ENCODE measurements around the gene TMEM243.

TMEM243 gene

DNA sequence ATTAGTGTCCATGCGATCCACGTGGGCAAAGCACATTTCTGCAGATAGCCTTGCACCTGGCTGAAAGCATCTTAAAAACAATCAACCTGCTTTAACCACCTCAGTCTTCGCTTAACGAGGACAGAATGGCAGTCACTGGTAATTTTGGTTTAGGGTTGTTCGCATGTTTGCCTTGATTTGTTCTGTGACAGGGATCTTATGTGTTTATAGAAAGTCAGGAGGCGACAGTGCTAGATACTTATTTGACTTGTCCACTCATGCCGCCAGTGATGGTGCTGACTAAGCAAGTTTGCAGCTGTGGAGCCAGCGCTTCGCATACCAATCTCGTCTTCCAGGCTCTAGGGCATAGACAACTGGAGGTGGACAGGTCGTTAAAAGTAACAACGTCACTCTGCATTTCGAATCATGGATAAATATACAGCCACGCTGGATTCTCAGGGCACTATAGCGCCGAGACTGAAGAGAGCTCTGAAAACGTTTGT lies 1.2 kb upstream of the TMEM243 start:
- Histone ChIP-seq H3K36me3 (ENCODE audit: control insufficient read depth, insufficient read depth, low read length) (no peaks in the 10 kb centered on the region), H3K27me3 (ENCODE audit: control insufficient read depth, insufficient read depth, low read length) (no peaks in the 10 kb centered on the region), H3K4me1 (ENCODE audit: control insufficient read depth, insufficient read depth, low read length) (no peaks in the 10 kb centered on the region), H3K9ac (ENCODE audit: low read length) (no peak overlapping the region), H3K4me3 (ENCODE audit: low read length) (peak overlapping the region; percentile 94), H3K27ac (ENCODE audit: low read depth, low read length) (no peak overlapping the region)

DNA sequence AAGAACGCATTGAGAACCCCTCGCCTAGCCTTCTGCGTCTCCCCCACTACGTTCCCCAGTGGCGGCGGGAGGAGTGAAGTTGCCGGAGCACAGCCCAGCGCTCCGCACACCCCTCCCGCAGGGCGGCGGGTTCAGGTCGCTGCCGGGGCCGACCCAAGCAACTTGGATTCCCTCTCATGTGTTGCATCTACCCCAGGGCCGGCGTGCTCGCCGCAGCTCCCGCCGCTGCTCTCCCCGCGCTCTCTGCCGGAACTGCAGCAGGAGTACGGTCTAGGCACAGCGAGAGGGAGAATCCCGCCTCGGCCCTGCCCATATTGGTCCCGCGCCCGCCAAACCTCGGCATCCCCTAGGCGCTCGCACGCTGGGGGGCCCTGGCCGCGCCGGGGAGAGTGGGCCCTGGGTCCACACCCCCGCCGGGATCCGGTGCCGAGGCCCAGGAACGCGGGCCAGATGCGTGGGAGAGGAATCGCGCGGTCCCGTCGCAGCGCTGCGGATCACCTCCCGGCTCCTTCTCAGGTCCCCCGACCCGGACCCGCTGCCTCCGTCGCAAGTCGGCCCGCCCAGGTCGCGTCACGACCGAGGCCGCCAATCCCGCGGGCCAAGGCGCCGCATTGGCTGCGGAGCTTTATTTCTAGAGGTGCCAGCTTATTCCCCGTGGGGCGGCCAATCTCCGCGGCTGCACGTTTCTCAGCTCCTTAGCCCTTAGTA lies 648 bp upstream of the TMEM243 start:
- Histone ChIP-seq H3K4me1 (ENCODE audit: control insufficient read depth, insufficient read depth, low read length) (no peaks in the 10 kb centered on the region), H3K27me3 (ENCODE audit: control insufficient read depth, insufficient read depth, low read length) (no peaks in the 10 kb centered on the region), H3K4me3 (ENCODE audit: low read length) (peak overlapping the region; percentile 94), H3K27ac (ENCODE audit: low read depth, low read length) (peak overlapping the region; percentile 77), H3K36me3 (ENCODE audit: control insufficient read depth, insufficient read depth, low read length) (no peaks in the 10 kb centered on the region), H3K9ac (ENCODE audit: low read length) (peak overlapping the region; percentile 74)

DNA sequence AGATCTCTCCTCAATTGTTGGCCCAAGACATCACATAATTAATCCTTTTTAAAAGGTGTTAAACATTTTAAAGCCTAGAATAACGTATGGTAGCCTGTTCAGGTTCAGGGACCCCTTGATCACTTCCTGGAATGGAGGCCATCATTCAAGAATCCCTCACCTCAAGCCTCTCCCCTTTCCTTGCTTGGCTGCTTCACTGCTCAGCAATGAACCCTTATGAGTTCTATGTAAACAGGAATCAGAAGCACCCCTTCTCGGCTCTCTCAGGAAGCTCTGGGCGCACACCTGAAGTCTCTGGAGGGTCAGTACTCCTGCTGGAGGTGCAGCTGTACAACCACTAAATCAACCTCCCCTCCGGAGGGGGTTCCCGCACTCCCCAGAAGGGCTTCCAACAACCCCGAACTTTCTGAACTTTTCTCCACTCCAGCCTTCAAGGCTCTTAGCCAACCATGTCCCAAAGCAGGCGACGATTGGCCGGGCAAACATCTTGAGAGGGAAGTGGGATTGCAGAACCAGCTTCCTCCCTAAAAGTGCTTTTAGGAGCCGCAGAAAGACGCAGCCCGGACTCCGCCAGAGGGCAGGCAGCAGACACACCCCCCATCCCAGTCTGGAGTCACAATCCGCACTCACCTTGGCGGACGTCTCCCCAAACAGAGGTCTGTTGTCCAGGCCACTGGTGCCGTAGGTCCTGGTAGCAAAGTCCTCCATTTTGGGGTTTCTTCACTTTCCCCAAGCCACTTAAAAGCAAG lies 562 bp downstream of the TMEM243 start:
- peak overlapping the region; percentile 74 for H3K9ac ChIP-seq (ENCODE audit: low read length)
- no peaks in the 10 kb centered on the region for H3K27me3 ChIP-seq (ENCODE audit: control insufficient read depth, insufficient read depth, low read length)
- no peaks in the 10 kb centered on the region for H3K36me3 ChIP-seq (ENCODE audit: control insufficient read depth, insufficient read depth, low read length)
- peak overlapping the region; percentile 77 for H3K27ac ChIP-seq (ENCODE audit: low read depth, low read length)
- H3K4me1 ChIP-seq (ENCODE audit: control insufficient read depth, insufficient read depth, low read length): no peaks in the 10 kb centered on the region
- H3K4me3 ChIP-seq (ENCODE audit: low read length): peak overlapping the region; percentile 94

DNA sequence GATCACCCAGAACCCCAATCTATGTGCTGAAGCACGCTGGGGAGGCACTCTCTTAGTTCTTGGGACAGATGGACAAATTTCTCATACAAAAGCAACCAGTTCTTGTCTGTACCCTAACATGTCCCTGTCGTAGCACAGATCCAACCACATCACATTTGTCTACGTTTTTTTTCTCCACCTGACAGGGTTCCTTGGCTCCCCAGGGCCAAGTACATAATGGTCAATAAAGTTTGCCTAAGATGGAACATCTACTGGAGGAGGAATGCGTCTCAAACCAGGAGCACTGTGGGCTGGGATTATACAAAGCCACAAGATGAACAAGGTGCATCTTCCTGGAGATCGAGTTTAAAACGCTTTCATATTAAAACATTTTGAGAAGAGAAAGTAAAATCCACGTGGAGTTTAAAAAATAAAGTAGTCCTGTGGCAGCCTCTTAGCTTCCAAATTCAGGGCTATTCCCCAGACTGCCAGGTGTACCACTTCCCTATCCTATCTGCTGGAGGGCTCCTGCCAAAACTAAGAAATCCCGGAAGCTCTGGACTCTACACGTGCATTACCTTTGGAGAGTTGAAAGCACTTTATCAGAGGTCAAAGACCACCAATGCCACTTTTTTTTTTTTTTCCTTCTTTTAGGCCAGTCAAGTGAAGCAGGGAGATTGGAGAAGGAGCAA lies 1.4 kb downstream of the TMEM243 start:
- no peak overlapping the region for H3K9ac ChIP-seq (ENCODE audit: low read length)
- H3K4me1 ChIP-seq (ENCODE audit: control insufficient read depth, insufficient read depth, low read length): no peaks in the 10 kb centered on the region
- no peaks in the 10 kb centered on the region for H3K27me3 ChIP-seq (ENCODE audit: control insufficient read depth, insufficient read depth, low read length)
- no peaks in the 10 kb centered on the region for H3K36me3 ChIP-seq (ENCODE audit: control insufficient read depth, insufficient read depth, low read length)
- H3K4me3 ChIP-seq (ENCODE audit: low read length): peak overlapping the region; percentile 94
- H3K27ac ChIP-seq (ENCODE audit: low read depth, low read length): no peak overlapping the region

DNA sequence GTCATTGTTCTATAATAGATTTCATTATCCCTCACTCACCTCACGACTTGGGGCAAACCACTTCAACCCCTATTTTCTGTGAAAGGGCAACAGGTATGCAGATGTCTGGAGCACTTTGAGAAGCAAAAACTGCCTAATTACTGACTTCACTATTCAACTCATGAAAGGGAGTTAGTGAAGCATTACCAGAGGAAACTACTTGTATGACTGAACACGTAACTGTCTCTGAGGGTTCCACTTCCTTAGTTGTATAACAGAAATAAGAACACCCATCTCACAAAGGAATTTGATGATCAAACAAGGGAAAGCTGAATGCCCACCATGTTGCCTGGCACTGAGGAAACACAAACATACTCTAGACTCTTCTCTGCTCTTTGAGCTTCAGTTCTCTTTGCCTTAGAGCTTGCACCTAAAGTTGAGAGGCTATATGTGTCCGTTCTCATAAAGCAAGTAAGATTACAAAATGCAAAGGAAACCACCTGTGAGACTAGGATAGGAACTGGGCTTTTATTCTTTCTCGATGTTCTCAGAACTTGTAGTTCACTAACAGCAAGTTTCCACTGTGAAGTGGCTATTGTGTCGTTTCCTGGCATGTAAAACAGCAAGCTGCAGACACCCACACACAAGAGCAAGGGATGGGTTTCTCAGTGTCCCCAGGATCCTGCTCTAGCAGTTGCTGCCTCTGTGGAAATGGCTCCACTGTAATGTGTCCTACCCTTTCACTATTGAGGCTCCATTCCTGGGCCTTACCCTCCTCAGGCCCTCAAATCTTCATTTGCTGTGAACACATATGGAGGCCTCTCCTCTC lies 2.6 kb downstream of the TMEM243 start:
- Histone ChIP-seq H3K27me3 (ENCODE audit: control insufficient read depth, insufficient read depth, low read length) (no peaks in the 10 kb centered on the region), H3K27ac (ENCODE audit: low read depth, low read length) (no peak overlapping the region), H3K4me3 (ENCODE audit: low read length) (peak overlapping the region; percentile 22), H3K4me1 (ENCODE audit: control insufficient read depth, insufficient read depth, low read length) (no peaks in the 10 kb centered on the region), H3K36me3 (ENCODE audit: control insufficient read depth, insufficient read depth, low read length) (no peaks in the 10 kb centered on the region), H3K9ac (ENCODE audit: low read length) (no peak overlapping the region)

DNA sequence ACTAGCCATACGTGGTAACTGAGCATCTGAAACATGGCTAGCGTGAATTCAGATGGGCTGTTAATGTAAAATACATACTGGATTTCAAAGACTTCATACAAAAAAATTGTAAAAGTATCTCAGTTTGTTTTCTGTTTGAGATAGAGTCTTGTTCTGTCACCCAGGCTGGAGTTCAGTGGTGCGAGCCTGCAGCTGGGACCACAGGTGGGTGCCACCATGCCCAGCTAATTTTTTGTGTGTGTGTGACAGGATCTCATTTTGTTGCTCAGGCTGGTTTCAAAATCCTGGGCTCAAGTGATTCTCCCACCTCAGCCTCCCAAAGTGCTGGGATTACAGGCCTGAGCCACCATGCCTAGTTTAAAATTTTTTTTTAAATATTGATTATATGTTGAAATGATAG lies 4.5 kb downstream of the TMEM243 start:
- H3K4me1 ChIP-seq (ENCODE audit: control insufficient read depth, insufficient read depth, low read length): no peaks in the 10 kb centered on the region

DNA sequence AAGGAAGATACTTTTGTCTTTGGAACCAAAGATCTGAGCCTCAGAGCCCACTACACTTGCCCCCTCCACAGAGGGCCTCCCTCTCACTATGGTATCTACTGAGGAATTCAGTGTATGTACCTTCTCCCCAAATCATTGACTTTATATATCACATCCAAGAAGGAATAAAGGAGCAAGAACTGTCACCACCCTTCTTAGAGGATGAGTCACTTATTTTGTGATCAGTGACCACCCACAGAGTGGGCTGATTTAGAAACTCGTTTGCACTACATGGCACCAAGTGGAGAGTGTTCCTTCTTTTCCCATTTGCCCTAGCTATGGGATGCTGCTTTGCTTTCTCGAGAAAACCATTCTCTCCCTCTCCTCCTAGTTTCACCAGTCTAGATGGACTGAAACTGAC lies 5.7 kb downstream of the TMEM243 start:
- Histone ChIP-seq H3K9ac (ENCODE audit: low read length) (no peak overlapping the region), H3K4me1 (ENCODE audit: control insufficient read depth, insufficient read depth, low read length) (no peaks in the 10 kb centered on the region), H3K27ac (ENCODE audit: low read depth, low read length) (no peak overlapping the region), H3K4me3 (ENCODE audit: low read length) (no peak overlapping the region), H3K36me3 (ENCODE audit: control insufficient read depth, insufficient read depth, low read length) (no peaks in the 10 kb centered on the region), H3K27me3 (ENCODE audit: control insufficient read depth, insufficient read depth, low read length) (no peaks in the 10 kb centered on the region)

More for the DNA sequence above, 4.5 kb downstream of the TMEM243 start:
- Histone ChIP-seq H3K9ac (ENCODE audit: low read length) (no peak overlapping the region), H3K36me3 (ENCODE audit: control insufficient read depth, insufficient read depth, low read length) (no peaks in the 10 kb centered on the region), H3K27me3 (ENCODE audit: control insufficient read depth, insufficient read depth, low read length) (no peaks in the 10 kb centered on the region), H3K27ac (ENCODE audit: low read depth, low read length) (no peak overlapping the region), H3K4me3 (ENCODE audit: low read length) (no peak overlapping the region)

DNA sequence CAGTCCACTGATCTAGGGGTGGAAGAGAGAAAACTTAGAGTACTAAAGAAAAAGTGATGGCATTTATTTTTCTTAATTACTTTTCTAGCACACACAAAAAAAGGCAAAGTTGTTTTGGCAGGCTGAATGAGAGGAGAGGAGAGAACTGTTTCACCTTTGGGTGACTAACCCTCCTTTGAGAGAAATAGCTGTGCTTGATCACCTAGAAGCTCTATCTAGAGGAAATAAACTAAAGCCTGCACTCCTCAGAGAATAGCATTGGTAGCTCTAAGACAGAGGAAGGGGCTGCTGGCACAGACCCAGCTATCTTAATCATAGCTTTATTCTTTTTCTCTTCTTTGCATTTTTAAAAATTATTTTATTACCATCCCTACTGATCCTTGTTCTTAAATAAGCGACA lies 6.3 kb downstream of the TMEM243 start:
- Histone ChIP-seq H3K27ac (ENCODE audit: low read depth, low read length) (no peak overlapping the region), H3K9ac (ENCODE audit: low read length) (no peak overlapping the region), H3K36me3 (ENCODE audit: control insufficient read depth, insufficient read depth, low read length) (no peaks in the 10 kb centered on the region), H3K27me3 (ENCODE audit: control insufficient read depth, insufficient read depth, low read length) (no peaks in the 10 kb centered on the region), H3K4me3 (ENCODE audit: low read length) (no peak overlapping the region), H3K4me1 (ENCODE audit: control insufficient read depth, insufficient read depth, low read length) (no peaks in the 10 kb centered on the region)

DNA sequence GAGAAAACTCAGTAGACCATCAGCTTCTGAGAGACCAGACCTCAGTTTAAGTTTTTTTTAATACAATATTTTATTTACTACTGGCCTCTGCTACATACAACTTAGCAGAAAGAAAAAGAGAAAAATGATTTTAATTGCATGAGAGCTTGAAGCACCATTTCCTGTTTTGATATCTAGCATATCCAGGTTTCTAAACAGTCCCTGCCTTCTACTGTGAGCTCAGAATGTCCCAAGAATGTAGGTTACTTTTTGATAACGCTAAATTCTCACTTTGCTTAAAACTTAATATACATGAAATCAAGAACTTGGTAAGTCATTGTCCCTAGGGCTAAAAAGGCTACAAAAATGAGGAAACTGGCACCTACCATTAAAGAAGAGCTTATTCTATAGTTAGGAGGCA lies 7.0 kb downstream of the TMEM243 start:
- no peak overlapping the region for H3K27ac ChIP-seq (ENCODE audit: low read depth, low read length)
- no peaks in the 10 kb centered on the region for H3K4me1 ChIP-seq (ENCODE audit: control insufficient read depth, insufficient read depth, low read length)

DNA sequence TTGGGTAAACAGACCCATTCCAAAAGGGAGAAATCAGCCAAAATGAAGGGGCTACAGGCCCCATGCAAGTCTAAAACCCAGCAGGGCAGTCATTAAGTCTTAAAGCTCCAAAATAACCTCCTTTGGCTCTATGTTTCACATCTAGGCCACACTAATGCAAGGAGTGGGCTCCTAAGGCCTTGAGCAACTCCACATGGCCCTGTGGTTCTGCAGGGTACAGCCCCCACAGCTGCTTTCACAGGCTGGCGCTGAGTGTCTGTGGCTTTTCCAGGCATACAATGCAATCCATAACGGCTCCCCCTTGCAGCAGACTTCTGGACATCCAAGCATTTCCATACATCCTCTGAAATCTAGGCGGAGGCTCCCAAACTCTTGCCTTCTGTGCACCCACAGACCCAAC lies 9.0 kb downstream of the TMEM243 start:
- Histone ChIP-seq H3K27me3 (ENCODE audit: control insufficient read depth, insufficient read depth, low read length) (no peaks in the 10 kb centered on the region), H3K4me1 (ENCODE audit: control insufficient read depth, insufficient read depth, low read length) (no peaks in the 10 kb centered on the region), H3K27ac (ENCODE audit: low read depth, low read length) (no peak overlapping the region), H3K36me3 (ENCODE audit: control insufficient read depth, insufficient read depth, low read length) (peaks cover 2% of the 10 kb centered on the region), H3K9ac (ENCODE audit: low read length) (no peak overlapping the region), H3K4me3 (ENCODE audit: low read length) (no peak overlapping the region)

More for the DNA sequence above, 7.0 kb downstream of the TMEM243 start:
- H3K27me3 ChIP-seq (ENCODE audit: control insufficient read depth, insufficient read depth, low read length): no peaks in the 10 kb centered on the region
- no peak overlapping the region for H3K4me3 ChIP-seq (ENCODE audit: low read length)
- H3K36me3 ChIP-seq (ENCODE audit: control insufficient read depth, insufficient read depth, low read length): peaks cover 2% of the 10 kb centered on the region
- no peak overlapping the region for H3K9ac ChIP-seq (ENCODE audit: low read length)

DNA sequence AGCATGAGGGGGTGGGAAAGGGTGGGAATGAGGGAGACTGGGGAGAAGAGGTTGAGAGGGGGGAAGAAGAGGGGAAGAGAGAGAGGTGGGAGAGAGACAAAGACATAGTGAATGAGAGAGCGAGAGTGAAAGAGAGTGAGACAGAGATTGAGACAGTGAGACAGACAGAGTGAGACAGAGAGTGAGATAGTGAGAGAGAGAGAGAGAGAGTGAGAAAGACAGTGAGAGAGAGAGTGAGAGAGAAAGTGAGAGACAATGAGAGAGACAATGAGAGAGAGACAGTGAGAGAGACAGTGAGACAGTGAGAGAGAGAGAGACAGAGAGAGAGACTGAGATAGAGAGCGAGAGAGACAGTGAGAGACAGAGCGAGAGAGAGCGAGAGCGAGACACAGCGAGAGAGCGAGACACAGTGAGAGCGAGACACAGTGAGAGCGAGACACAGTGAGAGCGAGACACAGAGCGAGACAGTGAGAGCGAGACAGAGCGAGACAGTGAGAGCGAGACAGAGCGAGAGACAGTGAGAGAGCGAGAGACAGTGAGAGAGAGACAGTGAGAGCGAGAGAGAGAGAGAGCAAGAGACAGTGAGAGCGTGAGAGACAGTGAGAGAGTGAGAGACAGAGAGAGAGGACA lies 10.1 kb downstream of the TMEM243 start:
- Histone ChIP-seq H3K4me3 (ENCODE audit: low read length) (no peak overlapping the region), H3K27ac (ENCODE audit: low read depth, low read length) (no peak overlapping the region), H3K4me1 (ENCODE audit: control insufficient read depth, insufficient read depth, low read length) (no peaks in the 10 kb centered on the region), H3K36me3 (ENCODE audit: control insufficient read depth, insufficient read depth, low read length) (peaks cover 4% of the 10 kb centered on the region), H3K9ac (ENCODE audit: low read length) (no peak overlapping the region), H3K27me3 (ENCODE audit: control insufficient read depth, insufficient read depth, low read length) (no peaks in the 10 kb centered on the region)
